ENCODE results near the gene C22orf15.
A peak's percentile ranks its signal among the peaks of the same experiment; 100 is the strongest.

The C22orf15 gene

DNA sequence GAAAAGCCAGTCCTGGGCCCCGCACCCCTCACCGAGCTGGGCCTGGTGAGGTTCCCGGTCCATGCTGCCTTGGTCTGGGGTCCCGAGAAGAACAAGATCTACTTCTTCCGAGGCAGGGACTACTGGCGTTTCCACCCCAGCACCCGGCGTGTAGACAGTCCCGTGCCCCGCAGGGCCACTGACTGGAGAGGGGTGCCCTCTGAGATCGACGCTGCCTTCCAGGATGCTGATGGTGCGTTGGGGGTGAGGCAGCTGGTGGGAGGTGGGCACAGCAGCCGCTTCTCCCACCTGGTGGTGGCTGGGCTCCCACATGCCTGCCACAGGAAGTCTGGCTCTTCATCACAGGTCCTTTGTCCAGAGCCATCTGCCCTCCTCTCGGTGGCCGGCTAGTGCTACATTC, 19.5 kb downstream of the C22orf15 start:
- no peak for TF ChIP-seq POLR2A (IDR thresholded peaks at IDR 0.05; ENCODE audit: low read depth, low read length)
- no peak for DNase-seq (ENCODE audit: insufficient read length, low spot score)
- FAIRE-seq: no peak

DNA sequence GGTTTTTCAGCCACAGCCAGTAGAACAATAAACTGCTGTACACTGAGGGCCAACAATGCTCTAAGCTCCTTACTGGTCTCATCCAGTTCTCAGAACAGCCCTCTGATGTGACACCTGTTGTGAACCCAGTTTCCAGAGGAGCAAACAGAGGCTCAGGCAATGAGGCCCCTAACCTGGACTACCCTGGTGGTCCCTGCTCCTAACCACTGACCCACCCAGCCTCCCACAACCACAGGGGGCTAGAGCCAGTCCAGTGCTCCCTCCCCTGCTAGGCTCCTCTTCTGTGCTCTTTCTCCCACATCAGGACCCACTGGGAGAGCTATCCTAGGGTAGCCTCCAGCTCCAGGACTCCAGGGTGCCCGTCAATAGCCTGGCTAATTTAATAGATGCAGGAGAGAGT, 19.9 kb downstream of the C22orf15 start:
- TF ChIP-seq POLR2A (IDR thresholded peaks at IDR 0.05; ENCODE audit: low read depth, low read length): no peak
- DNase-seq (ENCODE audit: insufficient read length, low spot score) (no peak), FAIRE-seq (no peak)

DNA sequence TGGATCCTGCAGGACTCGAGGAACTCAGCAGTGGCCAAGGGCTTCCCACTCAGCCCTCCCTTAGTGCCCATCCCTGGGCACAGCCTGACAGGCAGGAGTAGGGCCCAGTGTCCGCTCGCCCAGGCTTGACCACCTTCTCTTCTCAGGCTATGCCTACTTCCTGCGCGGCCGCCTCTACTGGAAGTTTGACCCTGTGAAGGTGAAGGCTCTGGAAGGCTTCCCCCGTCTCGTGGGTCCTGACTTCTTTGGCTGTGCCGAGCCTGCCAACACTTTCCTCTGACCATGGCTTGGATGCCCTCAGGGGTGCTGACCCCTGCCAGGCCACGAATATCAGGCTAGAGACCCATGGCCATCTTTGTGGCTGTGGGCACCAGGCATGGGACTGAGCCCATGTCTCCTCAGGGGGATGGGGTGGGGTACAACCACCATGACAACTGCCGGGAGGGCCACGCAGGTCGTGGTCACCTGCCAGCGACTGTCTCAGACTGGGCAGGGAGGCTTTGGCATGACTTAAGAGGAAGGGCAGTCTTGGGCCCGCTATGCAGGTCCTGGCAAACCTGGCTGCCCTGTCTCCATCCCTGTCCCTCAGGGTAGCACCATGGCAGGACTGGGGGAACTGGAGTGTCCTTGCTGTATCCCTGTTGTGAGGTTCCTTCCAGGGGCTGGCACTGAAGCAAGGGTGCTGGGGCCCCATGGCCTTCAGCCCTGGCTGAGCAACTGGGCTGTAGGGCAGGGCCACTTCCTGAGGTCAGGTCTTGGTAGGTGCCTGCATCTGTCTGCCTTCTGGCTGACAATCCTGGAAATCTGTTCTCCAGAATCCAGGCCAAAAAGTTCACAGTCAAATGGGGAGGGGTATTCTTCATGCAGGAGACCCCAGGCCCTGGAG, 20.7 kb downstream of the C22orf15 start:
- TF ChIP-seq POLR2A (IDR thresholded peaks at IDR 0.05; ENCODE audit: low read depth, low read length): no peak
- no peak for FAIRE-seq
- DNase-seq (ENCODE audit: insufficient read length, low spot score): no peak

DNA sequence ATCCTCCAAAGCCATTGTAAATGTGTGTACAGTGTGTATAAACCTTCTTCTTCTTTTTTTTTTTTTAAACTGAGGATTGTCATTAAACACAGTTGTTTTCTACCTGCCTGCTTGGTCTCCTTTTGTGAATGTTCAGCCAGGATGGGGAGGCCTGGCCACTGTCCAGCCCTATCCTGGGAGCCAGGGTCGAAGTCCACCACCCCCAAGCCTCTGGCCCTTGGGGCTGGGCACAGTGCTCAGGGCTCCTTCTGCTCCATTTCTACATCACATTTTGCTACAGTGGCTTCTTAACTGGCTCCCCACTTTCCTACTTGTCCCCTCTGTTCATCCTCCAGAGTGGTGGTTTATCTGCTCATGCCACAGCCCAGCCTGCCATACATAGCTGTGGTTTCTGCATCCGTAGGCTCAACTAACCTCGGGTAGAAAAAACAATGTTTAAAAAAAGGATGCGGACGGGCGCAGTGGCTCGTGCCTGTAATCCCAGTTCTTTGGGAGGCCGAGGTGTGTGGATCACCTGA, 21.5 kb downstream of the C22orf15 start:
- DNase-seq (ENCODE audit: insufficient read length, low spot score): no peak
- TF ChIP-seq POLR2A (IDR thresholded peaks at IDR 0.05; ENCODE audit: low read depth, low read length): no peak
- FAIRE-seq: no peak

DNA sequence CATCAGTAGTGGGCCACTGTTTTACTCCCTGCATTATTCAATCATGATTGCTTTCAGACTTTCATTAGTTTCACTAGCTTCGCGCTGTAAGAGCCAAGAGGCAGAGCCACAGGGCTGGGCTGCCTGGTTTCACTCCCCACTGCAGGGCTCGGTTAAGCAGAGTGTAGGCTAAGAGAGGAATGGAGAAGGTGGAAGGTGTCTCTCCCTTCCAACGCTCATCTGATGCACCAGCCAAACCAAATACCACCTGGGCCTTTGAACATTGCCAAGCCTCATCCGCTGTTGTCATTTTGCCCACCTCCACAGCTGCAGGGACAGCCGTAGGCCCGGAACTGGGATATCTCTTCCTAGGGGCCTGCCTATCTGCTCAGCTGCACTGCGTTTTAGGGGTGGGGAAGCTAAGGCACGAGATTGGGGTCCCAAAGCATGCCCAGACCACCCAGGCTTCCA, 23.5 kb downstream of the C22orf15 start:
- FAIRE-seq: no peak
- no peak for DNase-seq (ENCODE audit: insufficient read length, low spot score)

DNA sequence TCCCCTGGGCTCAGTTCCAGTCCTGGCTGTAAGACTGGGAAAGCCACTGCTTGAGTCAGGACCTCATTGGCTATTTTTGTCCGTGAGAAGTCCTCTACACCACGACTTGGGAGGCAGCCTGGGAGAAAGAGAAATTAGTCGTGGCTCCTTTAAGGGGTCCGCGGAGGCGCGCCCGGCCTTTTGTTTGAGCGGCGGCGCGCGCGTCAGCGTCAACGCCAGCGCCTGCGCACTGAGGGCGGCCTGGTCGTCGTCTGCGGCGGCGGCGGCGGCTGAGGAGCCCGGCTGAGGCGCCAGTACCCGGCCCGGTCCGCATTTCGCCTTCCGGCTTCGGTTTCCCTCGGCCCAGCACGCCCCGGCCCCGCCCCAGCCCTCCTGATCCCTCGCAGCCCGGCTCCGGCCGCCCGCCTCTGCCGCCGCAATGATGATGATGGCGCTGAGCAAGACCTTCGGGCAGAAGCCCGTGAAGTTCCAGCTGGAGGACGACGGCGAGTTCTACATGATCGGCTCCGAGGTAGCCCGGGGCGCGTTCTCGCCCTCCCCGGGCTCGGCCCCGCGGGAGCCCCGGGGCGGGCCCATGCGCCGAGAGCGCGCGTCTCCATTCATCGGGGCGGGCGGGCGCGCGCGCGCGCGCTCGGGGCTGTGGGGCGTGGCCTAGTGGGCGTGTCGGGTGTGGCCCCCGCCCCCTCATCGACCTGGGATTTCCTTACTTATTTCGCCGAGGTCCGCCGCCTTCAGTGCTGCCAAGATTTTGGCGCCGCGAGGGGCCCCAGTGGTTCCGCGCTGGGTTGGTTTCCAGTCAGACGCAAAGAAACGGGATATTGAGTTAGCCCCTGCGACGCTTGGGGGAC, 24.2 kb downstream of the C22orf15 start, which contains the start of gene SMARCB1:
Gene SMARCB1 (plus strand): TSS at position 215 of the 848 bp plus-strand sequence. CDS start 204 bp downstream, at position 419.
- peak; percentile 60 for TF ChIP-seq POLR2A (IDR thresholded peaks at IDR 0.05; ENCODE audit: low read depth, low read length)
- no peak for FAIRE-seq
- peak; percentile 75 for DNase-seq (ENCODE audit: insufficient read length, low spot score)

More for the DNA sequence above, 23.5 kb downstream of the C22orf15 start:
- no peak for TF ChIP-seq POLR2A (IDR thresholded peaks at IDR 0.05; ENCODE audit: low read depth, low read length)

DNA sequence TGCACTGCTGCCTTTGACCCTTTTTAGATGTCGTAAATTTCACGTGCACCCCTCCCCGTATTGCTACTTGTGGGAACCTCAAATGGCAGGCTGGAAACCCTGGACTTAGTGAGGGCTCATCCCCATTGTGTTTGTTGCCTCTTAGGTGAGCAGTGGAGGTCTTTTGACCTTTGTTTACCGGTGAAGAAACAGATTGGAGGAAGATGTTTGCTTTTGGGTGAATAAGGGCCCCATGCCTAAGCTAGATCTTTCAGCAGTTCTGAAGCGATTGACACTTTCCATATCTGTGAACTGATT, 24.8 kb downstream of the C22orf15 start:
- TF ChIP-seq POLR2A (IDR thresholded peaks at IDR 0.05; ENCODE audit: low read depth, low read length): no peak
- FAIRE-seq (no peak), DNase-seq (ENCODE audit: insufficient read length, low spot score) (no peak)

DNA sequence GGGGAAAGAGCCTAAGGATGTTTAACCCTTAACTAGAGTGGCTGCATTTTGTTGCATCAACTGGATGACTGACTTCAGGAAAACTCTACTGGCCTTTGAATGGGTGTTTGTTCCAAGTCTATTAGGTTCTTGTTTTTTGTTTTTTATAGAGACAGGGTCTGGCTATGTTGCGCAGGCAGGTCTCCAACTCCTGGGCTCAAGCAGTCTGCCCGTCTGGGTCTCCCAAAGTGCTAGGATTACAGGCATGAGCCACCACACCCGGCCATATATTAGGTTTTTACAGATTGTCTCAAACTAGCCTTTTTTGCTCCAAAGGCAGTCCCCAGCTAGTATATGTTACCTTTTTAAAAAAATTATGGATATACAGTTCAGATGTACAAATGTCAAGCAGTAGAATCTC, 25.1 kb downstream of the C22orf15 start:
- TF ChIP-seq POLR2A (IDR thresholded peaks at IDR 0.05; ENCODE audit: low read depth, low read length): no peak
- FAIRE-seq (no peak), DNase-seq (ENCODE audit: insufficient read length, low spot score) (no peak)

DNA sequence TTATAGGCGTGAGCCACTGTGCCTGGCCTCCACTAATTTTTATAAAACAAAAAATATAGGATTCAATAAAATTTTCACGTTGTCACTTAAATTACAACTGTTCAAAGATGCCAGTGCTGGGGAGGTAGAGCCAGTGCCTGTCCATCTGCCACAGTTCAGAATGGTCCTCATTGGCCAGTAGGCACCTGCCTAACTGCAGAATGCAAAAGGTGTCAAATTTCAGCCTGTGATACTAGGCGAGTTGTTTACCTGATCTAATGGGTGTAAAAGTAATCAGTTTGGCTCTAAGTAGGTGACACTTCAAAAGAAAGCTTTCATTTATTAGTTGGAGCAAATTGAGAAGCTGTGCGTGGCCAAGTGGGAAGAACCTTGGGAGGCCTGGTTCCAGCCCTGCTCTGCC, 26.3 kb downstream of the C22orf15 start:
- DNase-seq (ENCODE audit: insufficient read length, low spot score): no peak
- FAIRE-seq: no peak
- no peak for TF ChIP-seq POLR2A (IDR thresholded peaks at IDR 0.05; ENCODE audit: low read depth, low read length)

DNA sequence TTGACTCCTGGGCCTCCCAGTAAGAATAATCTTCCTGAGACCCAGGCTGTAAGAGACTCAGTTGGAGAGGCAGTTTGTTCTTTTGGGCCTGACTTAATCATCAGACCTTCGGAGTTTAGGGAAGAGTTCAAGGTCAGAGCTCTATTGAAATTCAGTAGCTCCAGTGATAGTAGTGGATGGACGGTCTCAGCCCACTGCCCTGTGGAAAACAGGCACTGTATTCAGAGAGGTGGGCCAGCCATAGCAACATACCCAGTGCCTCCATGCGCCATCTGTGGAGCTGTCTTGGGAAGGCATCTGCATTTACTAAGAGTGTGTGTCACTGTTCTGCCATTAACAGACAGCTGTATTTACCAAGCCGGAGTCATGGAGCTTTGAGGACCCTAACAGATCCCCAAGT, 26.8 kb downstream of the C22orf15 start:
- no peak for DNase-seq (ENCODE audit: insufficient read length, low spot score)
- no peak for TF ChIP-seq POLR2A (IDR thresholded peaks at IDR 0.05; ENCODE audit: low read depth, low read length)
- no peak for FAIRE-seq

DNA sequence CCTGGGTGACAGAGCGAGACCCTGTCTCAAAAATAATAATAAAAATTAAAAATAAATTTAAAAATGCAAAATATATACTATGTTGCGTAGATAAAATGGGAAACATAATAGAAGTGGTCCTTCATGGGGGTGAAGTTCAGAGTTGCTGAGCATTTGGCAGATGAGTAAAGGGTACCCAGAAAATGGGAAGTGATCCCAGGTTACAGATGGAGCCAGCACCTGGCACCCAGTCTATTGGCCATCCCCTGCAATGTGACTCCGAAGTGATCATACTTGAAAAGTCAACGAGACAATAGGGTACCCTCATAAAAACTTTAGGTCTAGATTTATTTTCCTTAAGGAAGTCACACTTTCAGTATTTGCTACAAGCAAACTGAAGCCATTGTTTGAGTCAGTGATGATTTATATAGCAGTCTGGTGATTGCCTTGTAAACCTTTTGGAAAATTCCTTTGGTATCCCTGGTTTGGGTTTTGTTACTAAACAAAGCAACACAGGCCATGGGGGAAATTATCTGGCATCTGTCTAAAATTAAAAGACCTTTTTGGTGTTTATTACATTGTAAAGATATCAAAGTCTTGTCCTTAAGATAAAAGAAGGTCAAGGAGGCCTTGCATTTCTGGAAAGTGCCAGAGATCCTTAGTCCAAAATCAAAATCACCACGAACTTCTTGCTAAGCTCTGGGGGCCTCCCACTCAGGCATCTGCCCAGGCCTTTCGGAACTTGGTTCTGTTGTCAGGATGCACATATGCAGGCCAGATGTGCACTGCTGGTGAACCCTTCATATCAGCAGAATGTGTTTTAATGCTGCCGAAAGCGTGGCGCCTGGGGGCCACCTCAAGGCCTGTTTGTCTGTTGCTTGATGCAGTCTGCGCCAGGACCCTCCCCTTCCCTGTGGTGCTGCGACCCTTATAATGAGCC, 28.3 kb downstream of the C22orf15 start:
- DNase-seq (ENCODE audit: insufficient read length, low spot score) (no peak), FAIRE-seq (no peak)
- no peak for TF ChIP-seq POLR2A (IDR thresholded peaks at IDR 0.05; ENCODE audit: low read depth, low read length)

DNA sequence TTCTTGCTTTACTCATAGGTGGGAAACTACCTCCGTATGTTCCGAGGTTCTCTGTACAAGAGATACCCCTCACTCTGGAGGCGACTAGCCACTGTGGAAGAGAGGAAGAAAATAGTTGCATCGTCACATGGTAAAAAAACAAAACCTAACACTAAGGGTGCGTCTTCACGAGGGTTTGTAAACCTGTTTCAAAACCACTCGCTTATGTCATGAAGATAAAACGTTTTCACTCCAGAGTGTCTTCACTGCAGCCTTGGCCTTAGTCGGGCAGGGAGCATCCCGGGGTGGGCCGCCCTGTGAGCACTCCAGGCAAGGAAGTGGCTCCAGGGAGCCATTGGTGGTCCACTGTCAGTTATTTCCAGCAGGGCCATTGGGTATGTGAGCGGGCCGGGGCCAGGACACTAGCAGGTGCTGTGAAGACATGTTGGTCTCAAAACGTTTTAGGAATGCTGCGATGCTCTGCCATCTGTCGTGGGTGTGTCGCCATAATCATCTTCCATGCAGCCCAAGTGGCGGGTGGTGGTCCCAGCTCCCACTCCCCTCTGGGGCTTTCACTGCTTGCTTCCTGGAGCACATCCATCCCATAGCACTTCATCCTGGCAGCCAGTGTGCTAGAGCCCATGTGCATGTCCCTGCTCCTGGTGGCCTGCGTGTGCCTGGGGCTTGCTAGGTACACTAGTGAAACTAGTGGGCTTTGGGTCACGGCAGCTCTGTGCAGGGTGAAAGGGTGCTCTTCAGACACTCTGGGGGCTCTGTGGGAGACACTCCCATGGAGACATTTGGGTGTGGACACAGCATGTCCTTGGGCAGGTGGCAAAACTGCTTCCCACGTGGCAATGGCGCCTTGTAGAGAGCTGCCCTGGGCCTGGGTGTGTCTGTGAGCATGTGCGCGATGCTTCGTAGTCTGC, 29.2 kb downstream of the C22orf15 start:
- FAIRE-seq (no peak), DNase-seq (ENCODE audit: insufficient read length, low spot score) (no peak)
- TF ChIP-seq POLR2A (IDR thresholded peaks at IDR 0.05; ENCODE audit: low read depth, low read length): no peak

Measured in H54 (cell line).